Kasumi-1 (cell line): ENCODE data around the gene PRELID1.
"Not testable (repeated sequence)": the region's sequence is repeated elsewhere in the genome, so short reads cannot be mapped to it uniquely, and the experiment has no call there.

Source experiments
- DNase-seq, 2 experiments: peaks; one replicate each; lab custom pipeline; 2025; lab: John Stamatoyannopoulos, UW

The PRELID1 gene

GRCh38 chr5:177300236-177300880 lies 3.2 kb upstream of the PRELID1 start:
- peak; percentile 97 for DNase-seq

- no peak for DNase-seq
Observed at GRCh38 chr5:177300951-177301350, 2.6 kb upstream of the PRELID1 start.

- no peak for DNase-seq
Observed at GRCh38 chr5:177301503-177302165, 2.0 kb upstream of the PRELID1 start.

GRCh38 chr5:177302354-177303110 lies 1.1 kb upstream of the PRELID1 start:
- no peak for DNase-seq

GRCh38 chr5:177303925-177304391 lies 359 bp downstream of the PRELID1 start:
- no peak for DNase-seq

- DNase-seq, result no peak
Observed at GRCh38 chr5:177304392-177305119, 957 bp downstream of the PRELID1 start.

GRCh38 chr5:177306103-177306640 lies 2.6 kb downstream of the PRELID1 start:
- not testable (repeated sequence) for DNase-seq

- DNase-seq, result peak; percentile 95 to 96
Observed at GRCh38 chr5:177306674-177307543, 3.3 kb downstream of the PRELID1 start.

- DNase-seq, result peak in 1 of 2 experiments; percentile 20
Observed at GRCh38 chr5:177307544-177308363, 4.2 kb downstream of the PRELID1 start.

GRCh38 chr5:177308740-177309139 lies 5.1 kb downstream of the PRELID1 start:
- DNase-seq, result no peak

GRCh38 chr5:177309351-177310191 lies 6.0 kb downstream of the PRELID1 start:
- DNase-seq, result peak; percentile 27 to 30

- no peak for DNase-seq
Observed at GRCh38 chr5:177310332-177310731, 6.7 kb downstream of the PRELID1 start.

GRCh38 chr5:177310757-177311391 lies 7.3 kb downstream of the PRELID1 start:
- peak; percentile 90 to 91 for DNase-seq

GRCh38 chr5:177311392-177311722 lies 7.8 kb downstream of the PRELID1 start:
- no peak for DNase-seq

GRCh38 chr5:177311723-177312648 lies 8.4 kb downstream of the PRELID1 start, which contains the start of gene MXD3:
Gene MXD3 (minus strand): TSS chr5:177311898. CDS start chr5:177311830, 68 bp downstream.
- peak; percentile 97 for DNase-seq

GRCh38 chr5:177312649-177313181 lies 9.1 kb downstream of the PRELID1 start:
- DNase-seq, result peak in 1 of 2 experiments; percentile 78
